Astrocyte (in vitro differentiated cells and primary cell): ENCODE data around the gene CTNNA2.

Experiments
- EZH2 ChIP-seq: IDR thresholded peaks from 2 replicates; pipeline ENCODE4 v1.6.1; 2012; ENCODE audit warnings: mild to moderate bottlenecking, low read length, inconsistent platforms; ENCODE audit not compliant: insufficient read depth
- TF ChIP-seq, protein P1 (sequence below): IDR thresholded peaks from 2 replicates; pipeline ENCODE4 v1.5.1; 2011; ENCODE audit warnings: low read depth, mild to moderate bottlenecking, inconsistent platforms, low read length, moderate library complexity; ENCODE audit not compliant: insufficient read depth

DNA sequence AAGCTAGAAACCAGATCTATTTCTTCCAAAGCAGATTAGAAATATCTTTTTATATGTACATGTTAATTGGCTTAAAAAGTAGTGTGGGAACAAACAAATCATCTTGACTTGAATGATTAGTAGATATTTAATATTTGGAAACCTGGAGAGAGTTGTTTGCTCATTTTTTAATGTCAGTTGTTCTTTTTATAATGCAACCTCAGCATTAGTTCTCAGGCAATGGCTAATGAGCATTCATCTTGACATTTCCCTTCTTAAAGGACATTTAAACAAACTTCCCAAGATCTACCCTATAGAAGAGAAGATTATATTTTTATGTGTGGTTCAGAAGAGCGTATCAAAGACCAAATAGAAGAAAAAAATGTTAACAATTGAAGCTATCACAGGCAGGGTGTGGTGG is 334.0 kb downstream of the CTNNA2 start:
- TF ChIP-seq, protein P1, sequence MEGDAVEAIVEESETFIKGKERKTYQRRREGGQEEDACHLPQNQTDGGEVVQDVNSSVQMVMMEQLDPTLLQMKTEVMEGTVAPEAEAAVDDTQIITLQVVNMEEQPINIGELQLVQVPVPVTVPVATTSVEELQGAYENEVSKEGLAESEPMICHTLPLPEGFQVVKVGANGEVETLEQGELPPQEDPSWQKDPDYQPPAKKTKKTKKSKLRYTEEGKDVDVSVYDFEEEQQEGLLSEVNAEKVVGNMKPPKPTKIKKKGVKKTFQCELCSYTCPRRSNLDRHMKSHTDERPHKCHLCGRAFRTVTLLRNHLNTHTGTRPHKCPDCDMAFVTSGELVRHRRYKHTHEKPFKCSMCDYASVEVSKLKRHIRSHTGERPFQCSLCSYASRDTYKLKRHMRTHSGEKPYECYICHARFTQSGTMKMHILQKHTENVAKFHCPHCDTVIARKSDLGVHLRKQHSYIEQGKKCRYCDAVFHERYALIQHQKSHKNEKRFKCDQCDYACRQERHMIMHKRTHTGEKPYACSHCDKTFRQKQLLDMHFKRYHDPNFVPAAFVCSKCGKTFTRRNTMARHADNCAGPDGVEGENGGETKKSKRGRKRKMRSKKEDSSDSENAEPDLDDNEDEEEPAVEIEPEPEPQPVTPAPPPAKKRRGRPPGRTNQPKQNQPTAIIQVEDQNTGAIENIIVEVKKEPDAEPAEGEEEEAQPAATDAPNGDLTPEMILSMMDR: no peak
- no peak for TF ChIP-seq EZH2
